ENCODE measurements around the gene OR4D2.

OR4D2 gene

GRCh38 chr17:58174871-58175270, 8.1 kb downstream of the OR4D2 start:
- DNase-seq, result no peak

- DNase-seq, result no peak
Observed at GRCh38 chr17:58176200-58176599, 9.4 kb downstream of the OR4D2 start.

- no peak for DNase-seq
Observed at GRCh38 chr17:58181796-58182195, 15.0 kb downstream of the OR4D2 start.

GRCh38 chr17:58183514-58183913, 16.7 kb downstream of the OR4D2 start:
- no peak for DNase-seq

- peak; percentile 6 for DNase-seq
Observed at GRCh38 chr17:58184308-58184985, 17.7 kb downstream of the OR4D2 start.

GRCh38 chr17:58184986-58185761, 18.4 kb downstream of the OR4D2 start:
- DNase-seq, result no peak

- no peak for DNase-seq
Observed at GRCh38 chr17:58186591-58186990, 19.8 kb downstream of the OR4D2 start.

GRCh38 chr17:58187063-58187462, 20.3 kb downstream of the OR4D2 start:
- no peak for DNase-seq

- no peak for DNase-seq
Observed at GRCh38 chr17:58187675-58188074, 20.9 kb downstream of the OR4D2 start.

GRCh38 chr17:58189436-58190146, 22.8 kb downstream of the OR4D2 start:
- DNase-seq, result peak; percentile 85

GRCh38 chr17:58191241-58191896, 24.6 kb downstream of the OR4D2 start:
- DNase-seq, result no peak

- no peak for DNase-seq
Observed at GRCh38 chr17:58192612-58193011, 25.8 kb downstream of the OR4D2 start, which contains the start of gene EPX. Gene EPX, plus strand, starts transcription at chr17:58192726. Its CDS starts 121 bp downstream, at chr17:58192847.

GRCh38 chr17:58193641-58194255, 27.0 kb downstream of the OR4D2 start:
- DNase-seq, result no peak

- DNase-seq, result no peak
Observed at GRCh38 chr17:58195518-58196123, 28.8 kb downstream of the OR4D2 start.

- DNase-seq, result no peak
Observed at GRCh38 chr17:58196610-58197009, 29.8 kb downstream of the OR4D2 start.

GRCh38 chr17:58200024-58200633, 33.3 kb downstream of the OR4D2 start:
- DNase-seq, result peak; percentile 53

- no peak for DNase-seq
Observed at GRCh38 chr17:58202859-58203258, 36.1 kb downstream of the OR4D2 start.

- no peak for DNase-seq
Observed at GRCh38 chr17:58204796-58205195, 38.0 kb downstream of the OR4D2 start.

GRCh38 chr17:58205936-58206335, 39.2 kb downstream of the OR4D2 start:
- no peak for DNase-seq

- DNase-seq, result no peak
Observed at GRCh38 chr17:58207451-58207850, 40.7 kb downstream of the OR4D2 start.

GRCh38 chr17:58208344-58208743, 41.6 kb downstream of the OR4D2 start:
- no peak for DNase-seq
